ENCODE measurements around the gene CDKN2B-AS1. TPM values are rescaled to one million over a fixed set of nuclear protein-coding genes. Genes with fewer than 3 reads are reported as not detected.

The CDKN2B-AS1 gene
- total and polyA plus RNA-seq, 2 experiments from 2014 or later = 0.14 TPM; not detected in 1

- no peak for DNase-seq (ENCODE audit: low spot score)
- ATAC-seq = no peak
- H3K27ac Mint-ChIP-seq = no peak overlapping the region
- TF ChIP-seq NANOG (IDR thresholded peaks at IDR 0.05; ENCODE audit: borderline replicate concordance) (no peak), EZH2 (IDR thresholded peaks at IDR 0.05; ENCODE audit: low read depth, unreplicated experiment) (peak; percentile 33)
- H3K4me1 ChIP-seq (ENCODE audit: insufficient read depth) = peaks cover 20% of the 10 kb centered on the region
- no peak overlapping the region for H3K4me3 ChIP-seq
- H3K79me2 ChIP-seq (replicated peaks; ENCODE audit: insufficient read depth) = no peaks in the 10 kb centered on the region
- H3K36me3 Mint-ChIP-seq (ENCODE audit: low read depth) = no peaks in the 10 kb centered on the region
- no peaks in the 10 kb centered on the region for H3K36me3 ChIP-seq (ENCODE audit: insufficient read depth)
- no peak overlapping the region for H2AFZ ChIP-seq
- H3K27me3 ChIP-seq (ENCODE audit: insufficient read depth) = peaks cover 97% of the 10 kb centered on the region
- H3K27me3 Mint-ChIP-seq (ENCODE audit: insufficient read depth, low read depth, poor library complexity) = peaks cover 71% of the 10 kb centered on the region
- no peak overlapping the region for H3K27ac ChIP-seq (ENCODE audit: low read depth)
- H3F3A ChIP-seq (replicated peaks; ENCODE audit: low read depth) = 0 out of 2 replicates have a peak, but pooled peaks cover 7% of the 10 kb centered on the region
- H4K20me1 ChIP-seq (replicated peaks; ENCODE audit: insufficient read depth) = peaks cover 7% of the 10 kb centered on the region; the same call in 1 of the 2 replicates
- peaks cover 5% of the 10 kb centered on the region; the same call in 2 of the 3 replicates for H3K4me1 Mint-ChIP-seq
- H3K9me3 Mint-ChIP-seq = no peaks in the 10 kb centered on the region
- no peak overlapping the region for H3K4me3 Mint-ChIP-seq
- H3K4me2 ChIP-seq = no peak overlapping the region
- H3K9me2 ChIP-seq (ENCODE audit: insufficient read depth) = no peaks in the 10 kb centered on the region
These were observed 10.5 kb upstream of the CDKN2B-AS1 start for GRCh38 chr9:21984101-21984500.

- Histone ChIP-seq H3F3A (replicated peaks; ENCODE audit: low read depth) (peaks cover 15% of the 10 kb centered on the region; the same call in 1 of the 2 replicates), H3K36me3 (ENCODE audit: insufficient read depth) (no peaks in the 10 kb centered on the region), H3K4me2 (no peak overlapping the region), H3K9me2 (ENCODE audit: insufficient read depth) (no peaks in the 10 kb centered on the region), H3K4me1 (ENCODE audit: insufficient read depth) (peaks cover 23% of the 10 kb centered on the region), H4K20me1 (replicated peaks; ENCODE audit: insufficient read depth) (peaks cover 17% of the 10 kb centered on the region), H3K27ac (ENCODE audit: low read depth) (no peak overlapping the region), H3K79me2 (replicated peaks; ENCODE audit: insufficient read depth) (no peaks in the 10 kb centered on the region), H3K4me3 (no peak overlapping the region), H3K27me3 (ENCODE audit: insufficient read depth) (peaks cover 100% of the 10 kb centered on the region), H2AFZ (no peak overlapping the region)
- H3K9me3 Mint-ChIP-seq = no peaks in the 10 kb centered on the region
- no peaks in the 10 kb centered on the region for H3K36me3 Mint-ChIP-seq (ENCODE audit: low read depth)
- no peak for DNase-seq (ENCODE audit: low spot score)
- H3K27ac Mint-ChIP-seq = no peak overlapping the region
- peaks cover 74% of the 10 kb centered on the region for H3K27me3 Mint-ChIP-seq (ENCODE audit: insufficient read depth, low read depth, poor library complexity)
- H3K4me3 Mint-ChIP-seq = no peak overlapping the region
- peaks cover 17% of the 10 kb centered on the region; the same call in 2 of the 3 replicates for H3K4me1 Mint-ChIP-seq
- ATAC-seq = no peak
- no peak for TF ChIP-seq CREB1 (CRISPR knock-in tag; IDR thresholded peaks at IDR 0.05; ENCODE audit: low read depth)
- no peak for TF ChIP-seq ZNF462 (CRISPR knock-in tag; IDR thresholded peaks at IDR 0.05)
- TF ChIP-seq ETS1 (IDR thresholded peaks at IDR 0.05) = no peak
- no peak for TF ChIP-seq STAT1 (IDR thresholded peaks at IDR 0.05; ENCODE audit: unreplicated experiment)
- no peak for TF ChIP-seq REST (IDR thresholded peaks at IDR 0.05; ENCODE audit: unreplicated experiment)
- TF ChIP-seq JUNB (IDR thresholded peaks at IDR 0.05; ENCODE audit: unreplicated experiment) = no peak
- TF ChIP-seq EZH2 (IDR thresholded peaks at IDR 0.05; ENCODE audit: low read depth, unreplicated experiment) = no peak
These were observed 8.5 kb upstream of the CDKN2B-AS1 start for GRCh38 chr9:21985964-21986667.

Measured in GM23338 (cell line).